HG03565 (cell line): ENCODE measurements around the gene KCNJ13.
"Not testable (repeated sequence)": the region's sequence is repeated elsewhere in the genome, so short reads cannot be mapped to it uniquely, and the experiment has no call there.

Experiments
- ATAC-seq: cut with Tn5 transposase; IDR thresholded peaks from one replicate; pipeline ENCODE4 v1.9.1; 2021; ENCODE audit warnings: mild to moderate bottlenecking, moderate library complexity; ENCODE audit not compliant: unreplicated experiment

KCNJ13 gene

DNA sequence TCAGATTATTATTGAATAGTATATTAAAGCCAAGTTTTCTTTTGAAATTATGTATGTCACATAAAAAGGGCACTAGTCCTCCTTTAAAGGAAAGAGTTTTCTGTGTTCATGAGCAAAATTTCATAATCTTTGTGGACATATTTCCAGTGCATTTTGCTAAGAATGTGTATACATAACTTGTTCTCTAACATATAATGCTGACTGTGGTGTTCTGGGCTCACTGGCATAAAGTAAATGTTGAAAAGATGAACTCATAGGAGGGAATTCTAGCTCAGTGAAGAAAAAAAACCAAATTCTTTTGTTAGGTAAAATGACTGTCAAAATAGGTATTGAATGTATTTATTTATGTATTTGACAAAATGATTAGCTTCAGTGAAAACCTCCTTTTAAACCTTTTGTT lies 6.2 kb downstream of the KCNJ13 start:
- ATAC-seq, result no peak

DNA sequence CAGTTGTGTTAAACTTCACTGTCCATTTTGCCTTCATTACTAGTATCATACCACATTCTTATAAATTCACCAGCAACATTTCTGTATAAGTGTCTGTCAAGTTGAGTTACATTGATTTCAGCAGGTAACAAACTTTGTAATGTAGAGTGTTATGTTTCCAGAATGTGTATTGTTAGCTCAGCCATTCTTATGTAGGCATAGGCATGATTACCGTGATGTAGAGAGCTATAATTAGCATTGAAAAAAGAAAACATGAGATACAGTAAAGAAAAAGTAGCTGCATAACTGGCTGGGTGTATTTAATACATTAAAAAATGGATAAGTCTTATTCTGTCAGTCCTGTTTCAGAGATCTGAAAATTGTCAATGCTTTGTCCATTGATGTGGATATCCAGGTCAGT lies 8.5 kb downstream of the KCNJ13 start:
- no peak for ATAC-seq

- ATAC-seq, result no peak
Measured at GRCh38 chr2:232761301-232761907, 15.0 kb downstream of the KCNJ13 start.

- ATAC-seq, result no peak
Measured at GRCh38 chr2:232757905-232758304, 18.5 kb downstream of the KCNJ13 start.

DNA sequence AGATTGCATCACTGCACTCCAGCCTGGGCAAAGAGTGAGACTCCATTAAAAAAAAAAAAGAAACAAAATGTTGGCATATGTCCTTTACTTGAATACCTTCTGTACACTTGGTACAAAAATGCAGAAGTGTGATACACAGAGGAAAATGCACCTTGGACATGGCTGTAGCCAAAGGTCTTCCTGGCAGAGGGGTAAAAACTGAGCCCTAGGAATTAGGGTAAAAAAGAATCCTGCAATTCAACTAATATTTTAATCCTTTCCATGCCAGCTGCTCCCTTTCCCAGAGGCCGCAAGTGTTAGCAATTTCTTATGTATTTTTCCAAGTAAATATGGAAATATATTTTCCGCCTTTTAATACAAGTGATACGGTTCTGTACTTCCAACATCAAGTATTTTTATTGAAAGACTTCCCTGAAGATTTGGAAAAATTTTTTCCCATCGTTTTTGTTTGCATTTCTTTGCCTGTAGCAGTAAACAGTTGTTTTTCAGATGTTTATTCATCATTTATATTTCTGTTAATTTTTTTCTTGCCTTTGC lies 26.2 kb downstream of the KCNJ13 start:
- ATAC-seq, result no peak

DNA sequence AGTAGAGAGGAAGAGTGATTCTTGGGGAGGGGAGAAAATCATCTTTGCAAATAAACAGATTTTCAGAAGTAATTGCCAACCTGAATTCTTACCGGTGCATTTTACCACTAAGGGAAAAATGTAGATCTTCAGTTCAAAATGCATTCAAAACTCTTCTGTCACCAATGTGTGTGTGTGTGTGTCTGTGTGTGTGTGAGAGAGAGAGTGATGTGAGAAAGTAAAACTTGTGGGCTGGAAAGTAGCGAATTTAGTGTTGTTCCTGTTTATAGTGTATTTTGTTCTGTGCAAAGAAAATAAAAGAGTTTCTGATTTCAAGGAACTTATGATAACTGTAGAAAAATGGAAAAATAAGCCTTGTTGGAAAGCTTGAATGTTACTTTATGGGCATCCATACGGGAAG lies 27.0 kb downstream of the KCNJ13 start:
- ATAC-seq, result no peak

GRCh38 chr2:232748038-232748437 lies 28.3 kb downstream of the KCNJ13 start:
- ATAC-seq, result no peak

- no peak for ATAC-seq
Measured at GRCh38 chr2:232744963-232745362, 31.4 kb downstream of the KCNJ13 start.

DNA sequence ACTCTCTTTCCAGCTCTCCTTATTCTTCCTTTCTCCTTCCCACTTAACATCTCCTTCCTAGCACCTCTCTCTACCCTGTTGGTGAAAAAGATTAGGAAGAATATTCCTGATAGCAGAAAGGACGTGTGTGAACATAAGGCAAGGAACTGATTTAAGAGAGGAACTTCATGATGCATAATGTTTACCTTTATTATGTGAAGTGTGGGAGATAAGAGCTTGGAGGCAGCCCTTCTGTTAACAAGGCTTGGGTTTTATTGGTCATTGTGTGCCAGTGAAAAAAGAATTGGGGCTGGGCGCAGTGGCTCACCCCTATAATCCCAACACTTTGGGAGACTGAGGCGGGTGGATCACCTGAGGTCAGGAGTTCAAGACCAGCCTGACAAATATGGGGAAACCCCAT lies 34.4 kb downstream of the KCNJ13 start:
- no peak for ATAC-seq

- ATAC-seq, result no peak
Measured at GRCh38 chr2:232741294-232741693, 35.1 kb downstream of the KCNJ13 start.

- ATAC-seq, result no peak
Measured at GRCh38 chr2:232731470-232731869, 44.9 kb downstream of the KCNJ13 start.

GRCh38 chr2:232728785-232729184 lies 47.6 kb downstream of the KCNJ13 start:
- ATAC-seq, result no peak

- no peak for ATAC-seq
Measured at GRCh38 chr2:232723027-232723426, 53.3 kb downstream of the KCNJ13 start.

- no peak for ATAC-seq
Measured at GRCh38 chr2:232721882-232722281, 54.5 kb downstream of the KCNJ13 start.

DNA sequence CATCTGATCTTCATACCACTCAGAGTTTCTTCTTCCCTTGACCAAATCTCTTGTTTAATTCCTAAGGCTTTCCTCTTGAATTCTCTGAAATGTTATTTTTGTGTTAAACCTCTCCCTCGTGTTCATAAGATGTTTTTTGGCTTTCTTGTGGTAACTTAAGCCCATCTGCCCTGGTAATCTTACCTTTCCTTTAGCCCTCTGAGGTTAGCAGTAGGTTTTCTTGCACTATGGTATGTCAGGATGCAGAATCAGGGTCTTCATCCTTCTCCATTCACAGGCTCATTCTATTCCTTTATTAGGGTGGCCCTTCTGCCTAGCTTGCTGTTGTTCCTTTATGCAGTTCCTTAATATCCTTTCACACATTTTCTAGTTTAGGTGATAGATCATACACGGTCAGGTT lies 55.1 kb downstream of the KCNJ13 start:
- ATAC-seq, result no peak

GRCh38 chr2:232720056-232720455 lies 56.3 kb downstream of the KCNJ13 start:
- ATAC-seq, result not testable (repeated sequence)
